ENCODE measurements around the gene PARD3B.

PARD3B gene

DNA sequence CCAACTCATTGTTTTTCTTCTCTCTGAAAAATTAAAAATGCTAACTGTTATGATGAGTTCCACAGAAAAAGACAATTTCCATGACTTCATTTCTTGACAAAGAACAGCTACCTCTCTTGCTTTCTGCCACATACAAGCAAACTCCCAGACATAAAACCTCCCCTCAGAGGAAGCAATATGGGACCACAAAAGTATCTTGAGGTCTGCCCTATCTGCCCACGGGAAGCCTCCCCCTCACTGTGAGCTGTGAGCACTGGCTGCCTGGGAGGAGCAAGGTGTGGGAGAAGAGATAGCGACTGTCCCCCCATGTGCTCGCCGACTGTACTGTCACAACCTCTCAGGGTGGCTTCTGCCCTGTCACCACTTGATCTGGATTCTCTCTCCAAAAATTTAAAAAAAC, 1067.4 kb downstream of the PARD3B start:
- ATAC-seq (replicated peaks; ENCODE audit: extremely low read depth, poor library complexity, severe bottlenecking): no peak
- Mint-ChIP-seq H3K9me3 (no peaks in the 10 kb centered on the region), H3K4me3 (no peak overlapping the region), H3K27ac (ENCODE audit: low read depth) (no peak overlapping the region), H3K27me3 (peaks cover 25% of the 10 kb centered on the region), H3K36me3 (ENCODE audit: insufficient read depth) (no peaks in the 10 kb centered on the region), H3K4me1 (no peaks in the 10 kb centered on the region)
- DNase-seq (ENCODE audit: low spot score in 2 of 2): no peak

DNA sequence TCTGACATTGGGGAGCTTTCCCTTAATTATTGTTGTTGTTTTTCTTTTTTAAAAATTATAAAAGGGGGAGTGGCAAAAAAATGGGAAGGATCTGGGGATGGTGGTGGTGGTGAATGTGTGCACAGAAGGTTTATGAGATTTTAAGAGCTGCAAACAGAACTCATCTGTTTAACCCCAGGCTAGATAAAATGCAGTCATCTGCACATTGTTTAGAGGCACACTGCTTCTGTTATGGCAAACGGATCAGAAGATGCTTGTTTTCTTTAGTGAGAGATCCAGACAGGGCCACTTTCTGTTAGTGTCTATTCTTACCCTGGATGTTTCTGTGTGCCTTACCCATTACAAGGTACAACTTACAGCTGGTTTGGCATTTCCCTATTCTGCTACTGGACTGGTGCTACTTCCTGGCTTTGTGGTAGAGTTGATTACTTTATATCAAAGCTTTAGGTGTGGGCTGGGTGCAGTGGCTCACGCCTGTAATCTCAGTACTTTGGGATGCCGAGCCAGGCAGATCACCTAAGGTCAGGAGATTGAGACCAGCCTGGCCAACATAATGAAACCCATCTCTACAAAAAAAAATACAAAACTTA, 1068.8 kb downstream of the PARD3B start:
- DNase-seq (ENCODE audit: low spot score in 2 of 2) (no peak), ATAC-seq (replicated peaks; ENCODE audit: extremely low read depth, poor library complexity, severe bottlenecking) (no peak)
- Mint-ChIP-seq H3K4me1 (no peaks in the 10 kb centered on the region), H3K27ac (ENCODE audit: low read depth) (no peak overlapping the region), H3K9me3 (no peaks in the 10 kb centered on the region), H3K4me3 (no peak overlapping the region), H3K36me3 (ENCODE audit: insufficient read depth) (no peaks in the 10 kb centered on the region), H3K27me3 (peaks cover 16% of the 10 kb centered on the region)

DNA sequence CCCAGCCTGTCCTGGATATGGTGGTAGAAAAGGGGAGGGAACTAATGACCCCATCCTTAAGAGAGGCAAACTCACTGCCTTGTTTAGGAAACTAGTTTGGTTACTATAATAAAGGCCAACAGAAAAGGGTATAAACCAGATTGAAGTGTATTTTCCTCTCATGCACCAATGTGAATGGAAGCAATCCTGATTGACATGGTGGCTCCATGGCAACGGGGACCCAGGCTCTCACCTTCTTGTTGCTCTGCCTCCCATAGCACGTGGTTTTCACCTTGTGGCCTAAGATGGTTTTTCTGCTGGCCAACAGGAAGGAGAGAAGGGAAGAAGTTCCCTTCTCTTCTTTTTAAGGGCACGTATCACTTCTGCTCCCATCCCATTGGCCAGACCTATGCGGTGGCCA, 1069.7 kb downstream of the PARD3B start:
- H3K27me3 Mint-ChIP-seq: peaks cover 14% of the 10 kb centered on the region
- H3K27ac Mint-ChIP-seq (ENCODE audit: low read depth): no peak overlapping the region
- ATAC-seq (replicated peaks; ENCODE audit: extremely low read depth, poor library complexity, severe bottlenecking): no peak
- DNase-seq (ENCODE audit: low spot score in 2 of 2): no peak
- no peaks in the 10 kb centered on the region for H3K9me3 Mint-ChIP-seq
- no peaks in the 10 kb centered on the region for H3K4me1 Mint-ChIP-seq
- no peaks in the 10 kb centered on the region for H3K36me3 Mint-ChIP-seq (ENCODE audit: insufficient read depth)
- H3K4me3 Mint-ChIP-seq: no peak overlapping the region

DNA sequence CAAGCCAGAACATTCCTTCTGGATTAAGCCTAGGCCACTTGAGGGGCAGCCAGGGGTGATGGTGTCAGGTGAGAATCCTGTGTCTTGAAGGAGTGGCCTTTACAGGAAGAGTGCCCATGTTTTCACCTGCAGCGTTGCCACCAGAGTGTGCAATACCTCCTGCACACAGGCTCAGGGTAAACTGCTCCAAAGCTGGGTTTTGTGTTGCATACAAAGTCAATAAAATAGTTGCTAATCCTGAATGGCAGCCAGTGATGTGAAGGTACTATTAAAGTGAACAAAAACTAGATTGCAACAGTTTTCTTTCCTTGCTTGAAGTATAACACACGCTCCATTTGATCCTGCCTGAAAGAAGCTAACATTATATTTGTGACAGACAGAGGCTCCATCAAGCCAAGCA, 1072.6 kb downstream of the PARD3B start:
- Mint-ChIP-seq H3K9me3 (no peaks in the 10 kb centered on the region), H3K4me3 (no peak overlapping the region), H3K27ac (ENCODE audit: low read depth) (no peak overlapping the region), H3K36me3 (ENCODE audit: insufficient read depth) (no peaks in the 10 kb centered on the region), H3K4me1 (no peaks in the 10 kb centered on the region), H3K27me3 (peaks cover 11% of the 10 kb centered on the region)
- DNase-seq (ENCODE audit: low spot score in 2 of 2) (no peak), ATAC-seq (replicated peaks; ENCODE audit: extremely low read depth, poor library complexity, severe bottlenecking) (no peak)

DNA sequence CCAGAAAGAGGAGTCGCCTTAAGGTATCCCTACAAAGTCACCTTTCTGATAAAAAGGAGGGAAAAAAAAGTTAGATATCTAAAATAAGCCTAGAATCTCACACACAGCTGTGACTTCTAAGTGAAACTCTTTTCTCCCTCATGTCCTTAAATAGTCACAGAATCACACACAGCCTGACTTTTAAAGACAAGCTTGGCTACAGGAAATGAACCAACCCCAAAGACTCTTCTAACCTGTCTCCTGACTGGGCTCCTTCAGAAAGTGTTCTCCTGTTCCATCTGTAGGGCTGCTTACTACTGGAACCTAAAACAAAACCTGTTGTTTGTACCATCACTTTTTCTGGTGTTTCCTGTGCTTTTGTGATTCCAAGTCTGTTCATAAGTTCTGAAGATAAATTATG, 1074.3 kb downstream of the PARD3B start:
- H3K4me1 Mint-ChIP-seq: no peaks in the 10 kb centered on the region
- no peak for ATAC-seq (replicated peaks; ENCODE audit: extremely low read depth, poor library complexity, severe bottlenecking)
- H3K27ac Mint-ChIP-seq (ENCODE audit: low read depth): no peak overlapping the region
- H3K4me3 Mint-ChIP-seq: no peak overlapping the region
- no peak for DNase-seq (ENCODE audit: low spot score in 2 of 2)
- no peaks in the 10 kb centered on the region for H3K36me3 Mint-ChIP-seq (ENCODE audit: insufficient read depth)
- no peaks in the 10 kb centered on the region for H3K9me3 Mint-ChIP-seq
- H3K27me3 Mint-ChIP-seq: peaks cover 11% of the 10 kb centered on the region

DNA sequence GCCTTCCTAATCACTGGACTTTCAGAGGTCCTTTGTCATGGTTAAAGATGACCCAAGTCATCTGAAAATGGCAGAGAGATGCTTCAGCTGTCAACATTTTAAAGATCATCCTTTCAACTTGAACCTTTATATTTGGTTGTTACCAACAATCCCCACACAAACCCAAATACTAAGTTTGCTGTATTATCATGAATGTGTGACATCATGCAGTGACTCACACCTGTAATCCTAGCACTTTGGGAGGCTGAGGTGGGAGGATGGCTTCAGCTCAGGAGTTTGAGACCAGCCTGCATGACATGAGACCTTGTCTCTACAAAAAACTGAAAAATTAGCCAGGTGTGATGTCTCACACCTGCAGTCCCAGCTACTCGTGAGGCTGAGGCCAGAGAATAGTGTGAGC, 1081.8 kb downstream of the PARD3B start:
- Mint-ChIP-seq H3K4me3 (no peak overlapping the region), H3K27ac (ENCODE audit: low read depth) (no peak overlapping the region), H3K27me3 (peaks cover 17% of the 10 kb centered on the region), H3K36me3 (ENCODE audit: insufficient read depth) (no peaks in the 10 kb centered on the region), H3K4me1 (no peaks in the 10 kb centered on the region), H3K9me3 (no peaks in the 10 kb centered on the region)
- DNase-seq (ENCODE audit: low spot score in 2 of 2) (no peak), ATAC-seq (replicated peaks; ENCODE audit: extremely low read depth, poor library complexity, severe bottlenecking) (no peak)

DNA sequence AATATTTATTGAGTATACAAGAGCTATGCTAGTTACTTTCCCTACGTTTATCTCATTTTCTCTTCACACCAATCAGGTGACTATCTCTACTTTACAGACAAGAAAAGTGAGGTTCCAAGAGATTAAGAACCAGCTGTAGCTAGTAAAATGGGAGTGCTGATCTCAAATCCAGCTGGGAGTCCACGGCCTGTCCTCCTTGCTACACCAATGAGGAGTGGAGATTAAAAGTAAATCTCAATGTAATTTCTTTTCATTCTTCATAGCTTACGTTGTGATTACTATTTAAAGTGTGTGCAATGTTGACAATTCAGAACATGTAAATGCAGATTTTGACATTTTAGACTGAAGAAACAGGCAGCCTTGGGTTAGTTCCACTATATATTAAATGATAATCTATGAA, 1083.1 kb downstream of the PARD3B start:
- Mint-ChIP-seq H3K27me3 (peaks cover 17% of the 10 kb centered on the region), H3K36me3 (ENCODE audit: insufficient read depth) (no peaks in the 10 kb centered on the region), H3K9me3 (no peaks in the 10 kb centered on the region), H3K4me3 (no peak overlapping the region), H3K27ac (ENCODE audit: low read depth) (no peak overlapping the region), H3K4me1 (no peaks in the 10 kb centered on the region)
- no peak for DNase-seq (ENCODE audit: low spot score in 2 of 2)
- ATAC-seq (replicated peaks; ENCODE audit: extremely low read depth, poor library complexity, severe bottlenecking): no peak

DNA sequence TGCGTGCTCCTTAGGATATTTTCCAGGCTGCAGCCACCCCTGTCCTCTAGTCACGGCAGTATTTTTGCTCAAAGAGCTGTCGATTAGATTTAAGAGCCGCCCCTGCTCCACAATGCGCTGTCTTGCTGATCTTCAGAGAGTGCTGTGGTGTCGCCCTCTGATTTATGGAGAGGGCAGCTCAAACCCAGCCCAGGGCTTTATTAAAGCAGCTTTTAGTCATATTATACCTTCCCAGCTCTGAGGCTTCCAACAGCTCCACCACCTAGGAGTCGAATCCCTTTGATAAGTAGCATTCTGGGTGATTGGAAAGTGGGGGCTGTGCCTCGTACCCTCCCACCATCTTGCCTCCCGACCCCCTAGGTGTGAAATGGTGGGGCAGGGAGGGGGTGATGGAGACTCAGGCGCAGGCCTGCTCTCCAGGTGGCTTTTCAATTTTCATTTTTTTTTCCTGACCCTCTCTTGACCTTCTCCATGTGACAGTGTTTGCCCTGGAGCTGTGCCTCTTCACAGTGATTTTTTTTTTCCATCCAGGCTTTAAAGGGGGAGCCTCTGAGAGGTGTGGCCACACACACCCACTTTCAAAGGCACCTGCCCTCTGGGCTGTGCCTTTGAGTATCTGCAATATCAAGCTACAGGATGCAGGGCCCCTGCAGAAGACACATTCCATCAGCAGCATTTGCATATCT, 1084.0 kb downstream of the PARD3B start:
- no peak for DNase-seq (ENCODE audit: low spot score in 2 of 2)
- ATAC-seq (replicated peaks; ENCODE audit: extremely low read depth, poor library complexity, severe bottlenecking): no peak
- Mint-ChIP-seq H3K27me3 (peaks cover 17% of the 10 kb centered on the region), H3K27ac (ENCODE audit: low read depth) (no peak overlapping the region), H3K4me3 (no peak overlapping the region), H3K4me1 (no peaks in the 10 kb centered on the region), H3K9me3 (no peaks in the 10 kb centered on the region), H3K36me3 (ENCODE audit: insufficient read depth) (no peaks in the 10 kb centered on the region)

DNA sequence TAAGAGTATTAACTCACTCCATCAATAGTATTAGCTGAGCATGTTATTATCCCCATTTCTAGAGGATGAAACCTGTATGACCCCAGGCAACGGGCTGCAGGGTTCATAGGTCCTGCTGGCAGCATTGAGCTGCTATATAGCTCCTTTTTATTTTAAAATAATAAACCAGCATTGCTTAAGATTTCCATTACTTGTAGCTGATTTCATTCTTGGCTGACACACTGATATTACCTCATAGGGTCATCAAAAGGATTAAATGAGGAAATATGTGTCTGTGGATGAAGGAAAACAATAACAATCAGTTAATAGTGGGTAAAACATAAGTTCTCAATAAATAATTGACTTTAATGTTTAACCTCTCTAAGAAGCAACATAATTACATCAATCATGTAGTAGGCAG, 1088.7 kb downstream of the PARD3B start:
- no peak overlapping the region for H3K4me3 Mint-ChIP-seq
- ATAC-seq (replicated peaks; ENCODE audit: extremely low read depth, poor library complexity, severe bottlenecking) (no peak), DNase-seq (ENCODE audit: low spot score in 2 of 2) (no peak)
- H3K27me3 Mint-ChIP-seq: peaks cover 10% of the 10 kb centered on the region
- no peaks in the 10 kb centered on the region for H3K4me1 Mint-ChIP-seq
- H3K27ac Mint-ChIP-seq (ENCODE audit: low read depth): no peak overlapping the region
- H3K9me3 Mint-ChIP-seq: no peaks in the 10 kb centered on the region
- H3K36me3 Mint-ChIP-seq (ENCODE audit: insufficient read depth): no peaks in the 10 kb centered on the region

DNA sequence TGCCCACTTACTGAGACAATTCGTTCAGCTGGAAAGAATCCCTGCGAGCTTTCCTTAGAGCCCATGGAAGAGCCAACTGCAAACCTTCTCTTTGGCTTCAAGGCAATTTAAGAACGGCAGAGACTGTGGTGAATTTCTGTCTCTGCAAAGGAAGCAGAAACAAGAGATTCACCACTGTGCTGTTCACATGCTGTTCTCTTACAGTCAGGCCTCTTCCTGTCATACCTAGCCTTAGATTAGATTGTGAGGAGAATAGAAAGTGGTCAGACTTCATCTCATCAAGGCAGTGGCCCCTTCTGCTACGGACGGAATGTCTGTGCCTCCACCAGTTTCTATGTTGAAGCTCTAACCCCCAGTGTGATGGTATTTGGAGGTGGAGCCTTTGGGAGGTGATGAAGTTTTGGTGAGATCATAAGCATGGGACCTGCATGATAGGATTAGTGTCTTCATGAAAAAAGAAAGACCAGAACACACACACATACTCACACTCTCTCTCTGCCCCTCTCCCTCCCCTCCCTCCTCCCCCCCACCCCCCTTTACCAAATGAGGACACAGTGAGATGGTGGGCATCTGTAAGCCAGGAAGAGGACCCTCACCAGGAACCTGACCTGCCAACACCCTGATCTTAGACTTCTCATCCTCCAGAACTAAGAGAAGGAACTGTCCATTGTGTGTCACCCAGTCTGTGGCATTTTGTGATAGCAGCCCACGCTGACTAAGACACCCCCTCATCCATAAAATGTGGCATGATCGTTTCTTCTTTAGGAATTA, 1091.5 kb downstream of the PARD3B start:
- Mint-ChIP-seq H3K4me3 (no peak overlapping the region), H3K27me3 (no peaks in the 10 kb centered on the region), H3K27ac (ENCODE audit: low read depth) (no peak overlapping the region), H3K9me3 (no peaks in the 10 kb centered on the region), H3K4me1 (no peaks in the 10 kb centered on the region), H3K36me3 (ENCODE audit: insufficient read depth) (no peaks in the 10 kb centered on the region)
- no peak for ATAC-seq (replicated peaks; ENCODE audit: extremely low read depth, poor library complexity, severe bottlenecking)
- no peak for DNase-seq (ENCODE audit: low spot score in 2 of 2)

DNA sequence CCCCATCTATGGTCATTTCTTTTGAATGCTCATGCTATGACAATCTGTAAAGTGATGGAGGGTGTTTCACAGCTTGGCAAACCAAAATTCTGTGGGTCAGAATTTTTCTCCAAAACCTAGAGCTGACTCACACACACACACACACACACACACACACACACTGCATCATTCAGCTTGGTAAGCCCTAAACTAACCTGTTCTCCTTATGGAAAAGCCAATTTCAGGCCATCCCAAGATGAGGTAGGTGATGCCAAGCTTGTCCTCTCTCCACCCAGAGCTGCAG, 1092.0 kb downstream of the PARD3B start:
- DNase-seq (ENCODE audit: low spot score in 2 of 2) (no peak), ATAC-seq (replicated peaks; ENCODE audit: extremely low read depth, poor library complexity, severe bottlenecking) (no peak)
- Mint-ChIP-seq H3K4me1 (no peaks in the 10 kb centered on the region), H3K27me3 (peaks cover 2% of the 10 kb centered on the region), H3K27ac (ENCODE audit: low read depth) (no peak overlapping the region), H3K4me3 (no peak overlapping the region), H3K9me3 (no peaks in the 10 kb centered on the region), H3K36me3 (ENCODE audit: insufficient read depth) (no peaks in the 10 kb centered on the region)

DNA sequence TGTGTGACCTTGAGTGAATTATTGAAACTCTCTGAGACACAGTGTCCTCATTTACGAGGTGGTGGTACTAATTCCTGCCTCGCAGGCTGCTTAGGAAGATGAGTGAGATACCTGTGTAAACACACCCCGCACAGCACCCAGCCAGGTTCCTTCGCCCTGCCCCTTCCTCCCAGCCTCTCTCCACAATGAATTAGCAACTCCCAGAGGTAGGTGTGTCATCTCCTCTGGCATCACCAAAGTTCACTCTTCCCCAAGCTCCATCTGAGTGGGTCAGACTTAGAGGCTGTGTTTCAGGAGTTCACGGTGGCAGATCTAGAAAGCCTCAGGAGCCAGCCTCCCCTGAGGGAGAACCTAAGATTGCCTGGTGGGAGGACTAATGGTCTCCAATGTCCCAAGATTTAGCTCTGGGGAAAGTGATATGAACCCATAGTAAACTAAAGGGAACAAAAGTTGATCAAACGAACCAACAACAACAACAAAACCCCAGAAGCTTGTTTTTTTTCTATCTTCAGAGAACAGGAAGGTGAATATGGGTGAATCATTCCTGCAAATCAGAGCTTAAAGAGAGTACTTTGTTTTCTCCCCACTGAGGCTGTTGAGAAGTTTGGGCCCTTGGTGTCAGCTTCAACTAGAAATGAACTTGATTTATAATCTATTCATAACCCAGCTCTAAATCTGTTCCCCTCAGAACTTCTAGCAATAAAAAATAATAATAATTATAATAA, 1092.7 kb downstream of the PARD3B start:
- H3K4me1 Mint-ChIP-seq: no peaks in the 10 kb centered on the region
- H3K27ac Mint-ChIP-seq (ENCODE audit: low read depth): no peak overlapping the region
- no peak for ATAC-seq (replicated peaks; ENCODE audit: extremely low read depth, poor library complexity, severe bottlenecking)

DNA sequence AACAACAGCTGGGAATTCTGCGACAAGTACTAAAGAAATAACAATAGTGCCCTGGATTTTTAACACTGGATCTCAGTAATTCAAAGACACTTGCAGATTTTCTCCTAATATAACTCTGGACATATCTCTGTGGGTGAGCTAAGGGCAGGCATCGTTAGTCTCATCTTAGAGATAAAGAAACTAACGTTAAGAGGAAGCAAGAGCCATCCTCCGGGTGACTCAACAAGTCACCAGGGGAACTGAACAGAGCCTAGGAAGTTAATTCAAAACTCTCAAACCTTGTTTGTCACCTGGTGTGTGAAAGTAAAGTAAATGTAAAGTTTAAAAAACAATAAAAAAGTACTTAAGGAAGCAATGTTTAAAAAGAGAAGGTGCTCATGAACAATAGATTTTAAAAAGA, 1095.4 kb downstream of the PARD3B start:
- Mint-ChIP-seq H3K27ac (ENCODE audit: low read depth) (no peak overlapping the region), H3K4me1 (no peaks in the 10 kb centered on the region), H3K27me3 (peaks cover 19% of the 10 kb centered on the region), H3K9me3 (no peaks in the 10 kb centered on the region), H3K4me3 (no peak overlapping the region), H3K36me3 (ENCODE audit: insufficient read depth) (peaks cover 2% of the 10 kb centered on the region)
- ATAC-seq (replicated peaks; ENCODE audit: extremely low read depth, poor library complexity, severe bottlenecking) (no peak), DNase-seq (ENCODE audit: low spot score in 2 of 2) (no peak)

More for the DNA sequence above, 1092.7 kb downstream of the PARD3B start:
- Mint-ChIP-seq H3K36me3 (ENCODE audit: insufficient read depth) (peaks cover 2% of the 10 kb centered on the region), H3K27me3 (peaks cover 9% of the 10 kb centered on the region), H3K9me3 (no peaks in the 10 kb centered on the region), H3K4me3 (no peak overlapping the region)
- DNase-seq (ENCODE audit: low spot score in 2 of 2): no peak
